Measurements from ENCODE around the gene AEN. TPM values are rescaled to one million over a fixed set of nuclear protein-coding genes. Genes with fewer than 3 reads are reported as not detected.

Gene AEN
- total RNA-seq, 1 experiment from 2014 or later, result 67.6 TPM

DNA sequence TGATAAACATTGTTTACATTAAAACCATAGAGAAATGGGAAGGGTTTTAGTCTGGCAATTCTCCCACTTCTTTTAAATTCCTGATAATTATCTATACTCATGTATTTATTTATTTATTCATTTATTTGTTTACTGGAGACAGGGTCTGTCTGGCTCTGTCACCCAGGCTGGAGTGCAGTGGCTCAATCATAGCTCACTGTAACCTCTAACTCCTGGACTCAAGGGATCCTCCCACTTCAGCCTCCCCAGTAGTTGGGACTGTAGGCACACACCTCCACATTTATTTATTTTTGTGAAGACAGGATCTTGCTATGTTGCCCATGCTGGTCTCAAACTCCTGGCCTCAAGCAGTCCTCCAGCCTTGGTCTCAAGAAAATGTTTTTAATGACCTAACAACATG lies 2.5 kb upstream of the AEN start:
- intact Hi-C loops (cut with micrococcal nuclease), result no loop called here
- BruUV-seq (replicated peaks), result no TSS peak
- ChIA-PET CTCF (no interaction called here), POLR2A (interaction anchor here (0.7 kb wide), 1 partner anchor 1511 kb away, joined by 3 read pairs; no protein-coding TSS in a partner anchor)
- no peaks in the 10 kb centered on the region for H3K27me3 Mint-ChIP-seq (ENCODE audit: insufficient read depth, unreplicated experiment)
- peaks cover 18% of the 10 kb centered on the region for H3K4me1 Mint-ChIP-seq (ENCODE audit: insufficient read depth, unreplicated experiment)
- H3K9me3 Mint-ChIP-seq (ENCODE audit: unreplicated experiment), result no peaks in the 10 kb centered on the region
- DNase-seq (ENCODE audit: unreplicated experiment), result no peak
- H3K27ac Mint-ChIP-seq (ENCODE audit: low read depth, unreplicated experiment), result no peak overlapping the region
- no peak overlapping the region for H3K4me3 Mint-ChIP-seq (ENCODE audit: unreplicated experiment)
- no peak for TF ChIP-seq CTCF (IDR thresholded peaks at IDR 0.05; ENCODE audit: unreplicated experiment)
- no peaks in the 10 kb centered on the region for H3K36me3 Mint-ChIP-seq (ENCODE audit: insufficient read depth, unreplicated experiment)

GRCh38 chr15:88619796-88620195 lies 1.3 kb upstream of the AEN start:
- H3K27ac Mint-ChIP-seq (ENCODE audit: low read depth, unreplicated experiment), result no peak overlapping the region
- ChIA-PET POLR2A (no interaction called here), CTCF (interaction anchor here (0.7 kb wide), 1 partner anchor 123 kb away, joined by 3 read pairs; no protein-coding TSS in a partner anchor)
- no peak for TF ChIP-seq CTCF (IDR thresholded peaks at IDR 0.05; ENCODE audit: unreplicated experiment)
- peaks cover 25% of the 10 kb centered on the region for H3K4me1 Mint-ChIP-seq (ENCODE audit: insufficient read depth, unreplicated experiment)
- DNase-seq (ENCODE audit: unreplicated experiment), result no peak
- H3K36me3 Mint-ChIP-seq (ENCODE audit: insufficient read depth, unreplicated experiment), result peaks cover 8% of the 10 kb centered on the region
- intact Hi-C loops (cut with micrococcal nuclease), result loop anchor here (5.0 kb wide), 2 partner anchors 72 to 152 kb away; partner anchors contain the start of genes DET1, MRPL46 and MRPS11
- H3K27me3 Mint-ChIP-seq (ENCODE audit: insufficient read depth, unreplicated experiment), result no peaks in the 10 kb centered on the region
- H3K9me3 Mint-ChIP-seq (ENCODE audit: unreplicated experiment), result no peaks in the 10 kb centered on the region
- no TSS peak for BruUV-seq (replicated peaks)
- H3K4me3 Mint-ChIP-seq (ENCODE audit: unreplicated experiment), result no peak overlapping the region

- intact Hi-C loops (cut with micrococcal nuclease), result loop anchor here (5.0 kb wide), 2 partner anchors 75 to 155 kb away; partner anchors contain the start of genes DET1, MRPL46 and MRPS11
- H3K27ac Mint-ChIP-seq (ENCODE audit: low read depth, unreplicated experiment), result peak overlapping the region; percentile 81
- H3K4me3 Mint-ChIP-seq (ENCODE audit: unreplicated experiment), result peak overlapping the region; percentile 87
- peaks cover 27% of the 10 kb centered on the region for H3K4me1 Mint-ChIP-seq (ENCODE audit: insufficient read depth, unreplicated experiment)
- CTCF ChIA-PET, result interaction anchor here (0.6 to 2.1 kb wide), 4 partner anchors 16 to 559 kb away, joined by 3 to 11 read pairs (median 3); partner anchors contain the start of gene ISG20
- H3K9me3 Mint-ChIP-seq (ENCODE audit: unreplicated experiment), result no peaks in the 10 kb centered on the region
- H3K36me3 Mint-ChIP-seq (ENCODE audit: insufficient read depth, unreplicated experiment), result peaks cover 27% of the 10 kb centered on the region
- POLR2A ChIA-PET, result interaction anchor here (0.7 to 1.9 kb wide), 3 partner anchors 11 to 550 kb away, joined by 3 to 14 read pairs (median 8); no protein-coding TSS in a partner anchor
- DNase-seq (ENCODE audit: unreplicated experiment), result peak; percentile 40
- no peaks in the 10 kb centered on the region for H3K27me3 Mint-ChIP-seq (ENCODE audit: insufficient read depth, unreplicated experiment)
- BruUV-seq (replicated peaks), result TSS peak; percentile 81
- TF ChIP-seq CTCF (IDR thresholded peaks at IDR 0.05; ENCODE audit: unreplicated experiment), result no peak
These were observed 857 bp downstream of the AEN start for GRCh38 chr15:88621789-88622604.

- Mint-ChIP-seq H3K27ac (ENCODE audit: low read depth, unreplicated experiment) (peak overlapping the region; percentile 81), H3K4me1 (ENCODE audit: insufficient read depth, unreplicated experiment) (peaks cover 33% of the 10 kb centered on the region), H3K27me3 (ENCODE audit: insufficient read depth, unreplicated experiment) (no peaks in the 10 kb centered on the region), H3K4me3 (ENCODE audit: unreplicated experiment) (peak overlapping the region; percentile 87), H3K36me3 (ENCODE audit: insufficient read depth, unreplicated experiment) (peaks cover 33% of the 10 kb centered on the region), H3K9me3 (ENCODE audit: unreplicated experiment) (no peaks in the 10 kb centered on the region)
- TF ChIP-seq CTCF (IDR thresholded peaks at IDR 0.05; ENCODE audit: unreplicated experiment), result no peak
- CTCF ChIA-PET, result interaction anchor here (0.6 to 2.1 kb wide), 3 partner anchors 16 to 558 kb away, joined by 3 to 11 read pairs (median 3); partner anchors contain the start of gene ISG20
- DNase-seq (ENCODE audit: unreplicated experiment), result no peak
- BruUV-seq (replicated peaks), result TSS peak; percentile 47
- intact Hi-C loops (cut with micrococcal nuclease), result loop anchor here (5.0 kb wide), 2 partner anchors 75 to 155 kb away; partner anchors contain the start of genes DET1, MRPL46 and MRPS11
- POLR2A ChIA-PET, result interaction anchor here (1.7 to 1.9 kb wide), 2 partner anchors 10 to 13 kb away, joined by 8 to 14 read pairs; no protein-coding TSS in a partner anchor
These were observed 1.4 kb downstream of the AEN start for GRCh38 chr15:88622605-88622975.
